Cerebellar cortex (tissue), 1 donor: Measurements from ENCODE around the gene KIAA1191.

Experiments
- DNase-seq: peaks from one replicate; pipeline ENCODE4 v3.0.0-alpha.2; 2015; ENCODE audit warnings: low spot score

The KIAA1191 gene

DNA sequence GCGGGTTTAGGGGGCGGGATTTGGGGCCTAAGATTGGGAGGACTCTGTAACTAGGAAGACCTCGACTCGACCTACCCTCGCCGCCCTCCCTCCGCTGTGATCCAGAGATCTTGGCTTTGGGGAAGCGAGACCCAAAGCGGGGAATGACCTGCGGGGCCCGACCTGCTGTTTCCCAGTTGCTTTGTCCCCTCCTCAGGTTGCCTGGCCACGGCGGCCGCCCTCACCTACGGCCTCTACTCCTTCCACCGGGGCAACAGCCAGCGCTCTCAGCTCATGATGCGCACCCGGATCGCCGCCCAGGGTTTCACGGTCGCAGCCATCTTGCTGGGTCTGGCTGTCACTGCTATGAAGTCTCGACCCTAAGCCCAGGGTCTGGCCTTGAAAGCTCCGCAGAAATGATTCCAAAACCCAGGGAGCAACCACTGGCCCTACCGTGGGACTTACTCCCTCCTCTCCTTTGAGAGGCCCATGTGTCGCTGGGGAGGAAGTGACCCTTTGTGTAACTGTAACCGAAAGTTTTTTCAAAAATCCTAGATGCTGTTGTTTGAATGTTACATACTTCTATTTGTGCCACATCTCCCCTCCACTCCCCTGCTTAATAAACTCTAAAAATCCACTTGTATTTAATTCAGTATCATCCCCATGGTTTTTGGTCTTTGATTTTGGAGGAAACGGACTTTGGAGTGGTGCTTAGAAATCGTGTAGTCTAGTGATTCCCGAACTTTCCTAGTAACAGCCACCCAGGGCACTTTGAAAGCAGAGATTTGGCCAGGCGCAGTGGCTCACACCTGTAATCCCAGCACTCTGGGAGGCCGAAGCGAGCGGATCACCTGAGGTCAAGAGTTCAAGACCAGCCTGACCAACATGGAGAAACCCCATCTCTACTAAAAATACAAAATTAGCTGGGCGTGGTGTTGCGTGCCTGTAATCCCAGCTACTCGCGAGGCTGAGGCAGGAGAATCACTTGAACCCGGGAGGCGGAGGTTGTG is 27.9 kb upstream of the KIAA1191 start:
- DNase-seq = no peak

- peak; percentile 99 for DNase-seq
These were observed 27.0 kb upstream of the KIAA1191 start, which contains the start of the genes HIGD2A and NOP16 for GRCh38 chr5:176388444-176389134. Gene HIGD2A (plus strand): TSS chr5:176388751. CDS start chr5:176388820, 69 bp downstream. Gene NOP16 (minus strand): TSS chr5:176388598. CDS start chr5:176388539, 59 bp downstream.

DNA sequence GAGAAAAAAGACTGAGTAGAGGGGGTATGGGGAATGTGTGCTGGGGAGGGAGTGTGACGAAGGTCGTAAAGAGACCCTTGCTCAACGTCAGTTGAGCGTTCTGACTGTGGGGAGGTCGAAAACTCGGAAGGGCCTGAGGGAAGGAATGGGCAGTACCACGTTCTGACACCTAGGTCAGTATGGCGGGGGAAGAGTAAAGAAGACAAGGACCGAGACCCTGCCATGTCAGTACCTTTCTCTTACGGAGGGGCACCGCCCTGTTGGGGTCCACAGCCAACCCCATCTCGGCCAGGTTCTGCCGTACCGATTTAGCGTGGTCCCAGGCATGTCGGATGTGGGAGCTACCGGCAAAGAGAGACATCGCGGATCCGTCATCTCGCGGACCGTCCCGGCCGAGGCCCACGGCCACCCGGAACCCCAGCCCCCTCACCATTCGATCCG is 26.5 kb upstream of the KIAA1191 start:
- no peak for DNase-seq

GRCh38 chr5:176387384-176387925 is 25.9 kb upstream of the KIAA1191 start:
- no peak for DNase-seq

DNA sequence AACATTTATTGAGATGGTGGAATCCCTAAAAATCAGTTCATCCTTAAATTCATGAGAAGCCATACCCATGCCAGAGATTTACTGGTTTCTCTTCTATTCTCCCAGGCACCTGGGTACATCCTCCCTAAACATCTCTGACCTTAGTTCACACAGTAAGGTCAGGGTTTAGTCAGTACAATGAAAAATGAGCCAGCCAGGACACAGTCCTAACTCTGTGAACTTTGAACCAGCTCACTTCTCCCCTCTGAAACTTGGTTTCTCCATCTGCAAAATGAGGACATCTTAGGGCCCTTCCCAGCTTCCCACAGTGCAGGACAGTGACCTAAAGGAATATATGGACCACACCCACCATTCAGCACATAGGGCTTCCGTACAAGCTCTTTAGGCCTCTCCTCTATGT is 24.9 kb upstream of the KIAA1191 start:
- DNase-seq = no peak

- DNase-seq = no peak
These were observed 23.4 kb upstream of the KIAA1191 start for GRCh38 chr5:176384991-176385390.

- no peak for DNase-seq
These were observed 22.9 kb upstream of the KIAA1191 start for GRCh38 chr5:176384366-176384930.

- no peak for DNase-seq
These were observed 22.4 kb upstream of the KIAA1191 start for GRCh38 chr5:176383961-176384360.

DNA sequence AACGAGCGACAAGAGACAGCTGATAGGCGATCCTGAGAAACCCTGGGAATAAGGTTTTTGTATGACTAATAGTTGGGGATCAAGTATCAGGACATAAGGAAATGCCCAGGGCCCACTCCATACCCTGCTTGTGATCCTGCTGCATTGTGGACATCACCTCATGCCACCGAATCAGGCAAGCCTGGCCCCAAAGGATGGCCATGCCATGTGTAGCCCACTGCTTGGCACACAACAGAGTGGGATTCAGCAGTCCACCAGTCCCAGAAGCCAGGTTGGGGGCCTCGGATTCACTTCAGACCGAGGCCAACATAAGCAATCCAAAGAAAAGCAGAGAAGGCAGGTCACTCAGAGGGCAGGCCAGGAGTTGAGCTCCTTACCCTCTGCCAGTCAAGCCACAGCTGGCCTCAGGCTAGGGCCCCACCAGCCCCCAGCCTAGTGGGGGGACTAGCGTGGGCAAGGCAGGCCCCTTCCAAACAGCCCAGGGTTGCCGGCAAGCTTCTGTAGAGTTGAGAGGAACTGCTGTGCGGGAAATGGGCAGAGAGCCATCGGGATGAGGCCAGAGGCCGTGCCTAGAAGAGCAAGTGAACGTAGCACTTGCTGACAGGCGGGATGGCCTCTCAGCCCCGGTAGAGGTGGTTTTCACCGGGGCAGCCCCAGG is 21.8 kb upstream of the KIAA1191 start:
- DNase-seq = no peak

- DNase-seq = no peak
These were observed 21.2 kb upstream of the KIAA1191 start for GRCh38 chr5:176382721-176383120.

GRCh38 chr5:176381979-176382378 is 20.4 kb upstream of the KIAA1191 start:
- DNase-seq = no peak

DNA sequence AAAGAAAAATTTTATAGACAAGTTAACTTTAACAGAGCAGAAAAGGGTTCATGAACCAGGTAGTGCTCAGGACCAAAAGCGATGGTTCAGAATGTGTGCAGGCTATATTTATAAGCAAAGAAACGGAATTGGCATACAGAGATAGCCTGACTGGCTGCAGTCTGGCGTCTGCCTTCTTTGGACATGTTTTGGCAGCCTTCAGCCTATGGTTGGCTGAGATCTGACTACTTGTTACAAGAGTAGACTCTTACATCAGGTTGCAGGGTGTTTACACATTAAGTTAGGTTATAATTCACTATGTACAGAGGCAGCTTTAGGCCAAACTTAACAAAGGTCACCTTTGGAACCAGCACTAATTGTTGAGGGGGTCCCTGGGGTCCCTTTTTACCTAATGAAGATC is 19.9 kb upstream of the KIAA1191 start:
- DNase-seq = no peak

GRCh38 chr5:176379881-176380280 is 18.3 kb upstream of the KIAA1191 start:
- DNase-seq = no peak

- DNase-seq = no peak
These were observed 11.7 kb upstream of the KIAA1191 start for GRCh38 chr5:176373100-176373818.

DNA sequence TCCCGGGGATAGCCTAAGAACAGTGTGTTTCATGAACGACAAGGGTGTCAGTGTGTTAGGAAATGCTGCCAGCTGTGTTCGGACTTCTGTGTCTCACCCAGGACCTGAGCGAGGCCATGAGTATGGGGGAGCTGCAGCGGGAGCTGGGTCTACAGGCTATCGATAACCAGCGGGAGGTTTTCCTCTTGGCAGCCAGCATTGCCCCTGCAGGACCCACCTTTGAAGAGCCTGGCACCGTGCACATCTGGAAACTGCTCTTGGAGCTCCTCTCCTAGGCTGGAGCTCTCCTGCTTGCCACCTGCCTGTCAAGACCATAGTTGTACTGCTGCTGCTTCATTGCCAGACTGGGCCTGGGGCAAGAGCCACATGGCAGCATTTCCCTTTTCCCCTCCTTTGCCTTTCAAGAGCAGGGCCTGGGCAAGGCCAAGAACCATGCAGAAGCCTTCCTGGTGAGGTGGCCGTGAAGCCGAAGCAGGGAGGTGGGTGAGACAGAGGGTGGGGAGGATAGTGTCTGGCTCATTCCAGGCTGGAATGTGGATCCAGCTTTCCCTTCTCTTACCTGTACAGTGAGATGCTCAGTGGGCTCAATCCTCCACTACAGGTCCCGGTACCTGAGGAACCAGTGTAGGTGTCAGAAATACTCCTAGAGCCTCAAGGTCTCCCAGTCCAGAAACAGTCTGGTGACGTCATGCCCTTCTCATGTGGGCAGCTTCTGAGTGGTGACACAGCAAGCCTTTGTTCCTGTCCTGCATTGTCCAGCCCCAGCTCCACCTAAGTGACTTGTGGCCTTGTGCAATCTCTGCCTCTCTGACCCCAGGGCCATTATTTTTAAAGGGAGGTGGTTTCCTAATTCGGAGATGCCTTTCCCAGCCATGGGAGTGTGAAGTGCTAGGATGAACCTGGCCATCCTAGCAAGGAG is 10.3 kb upstream of the KIAA1191 start:
- DNase-seq = no peak

DNA sequence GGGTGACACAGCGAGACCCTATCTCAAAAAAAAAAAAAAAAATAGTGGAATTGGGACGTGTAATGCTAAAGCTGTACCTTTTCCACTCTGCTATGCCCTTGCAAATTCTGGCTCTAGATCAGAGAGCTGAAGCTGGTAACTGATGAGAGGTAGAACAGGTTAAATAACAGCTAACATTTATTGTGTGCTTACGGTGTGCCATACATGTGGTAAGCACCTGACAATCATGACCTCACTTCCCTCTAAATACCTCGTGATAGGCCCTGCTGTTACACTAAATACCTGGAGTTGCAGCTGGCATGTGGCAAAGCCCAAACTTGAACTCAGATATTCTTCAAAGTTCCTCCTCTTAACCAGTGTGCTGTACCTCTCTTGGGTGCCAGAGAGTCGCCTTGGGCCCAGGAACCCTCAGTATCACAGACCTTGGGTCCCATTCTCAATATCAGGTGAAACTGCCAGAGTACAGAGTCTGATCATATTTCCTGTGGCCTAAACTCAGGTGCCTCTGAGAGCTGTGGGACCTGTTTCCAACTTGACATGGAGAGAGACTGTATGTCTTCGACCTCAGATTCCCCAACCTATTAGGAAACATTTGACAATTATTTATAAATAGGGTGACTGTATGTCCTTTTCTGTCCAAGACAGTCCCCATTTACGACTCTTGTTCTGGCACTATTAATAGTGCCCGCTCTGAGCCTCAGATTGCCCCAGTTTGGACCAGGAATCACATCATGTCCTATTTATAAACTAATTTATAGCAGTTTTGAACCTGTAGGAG is 8.6 kb upstream of the KIAA1191 start:
- no peak for DNase-seq

- no peak for DNase-seq
These were observed 7.2 kb upstream of the KIAA1191 start for GRCh38 chr5:176368726-176369125.

DNA sequence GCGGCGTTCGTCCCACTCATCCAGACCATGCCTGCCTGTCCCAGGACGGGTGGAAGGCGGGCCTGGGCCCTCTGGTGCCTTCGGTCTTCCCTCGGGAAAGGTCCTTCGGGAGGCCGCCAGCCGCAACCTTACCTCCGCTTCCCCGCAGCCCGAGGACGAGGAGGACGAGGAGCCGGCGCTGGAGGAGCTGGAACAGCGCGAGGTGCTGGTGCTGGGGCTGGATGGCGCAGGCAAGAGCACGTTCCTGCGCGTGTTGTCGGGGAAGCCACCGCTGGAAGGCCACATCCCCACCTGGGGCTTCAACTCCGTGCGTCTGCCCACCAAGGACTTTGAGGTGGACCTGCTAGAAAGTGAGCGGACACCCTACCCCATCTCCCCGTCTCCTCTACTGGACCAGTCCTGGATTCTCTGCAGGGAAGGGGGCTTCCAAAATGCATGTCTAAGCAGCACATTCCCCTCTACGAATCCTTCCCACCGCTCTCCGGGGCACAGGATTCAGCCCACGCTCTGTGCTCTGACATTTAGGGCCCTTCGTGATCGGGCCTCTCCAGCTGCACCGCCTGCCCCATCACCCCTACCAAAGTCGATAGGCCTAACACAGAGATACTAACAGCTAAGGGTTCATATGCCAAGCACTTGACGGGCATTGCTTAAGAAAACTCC is 4.8 kb upstream of the KIAA1191 start:
- no peak for DNase-seq
